Upper lobe of left lung (tissue), 4 donors: ENCODE measurements around the gene PDIK1L.

Experiments
- EP300 ChIP-seq, 4 donors: sonication (generic); formaldehyde crosslinking; IDR thresholded peaks; one replicate each; pipeline ENCODE4 v1.5.1; 2017; ENCODE audit warnings: antibody characterized with exemption in 4 of 4, control low read depth in 2 of 4
- POLR2A ChIP-seq, 4 donors: fragments of 450-650 bp; IDR thresholded peaks; one replicate each; pipeline ENCODE4 v1.5.1; 2016 to 2017; ENCODE audit warnings: antibody characterized with exemption in 4 of 4, mild to moderate bottlenecking in 2 of 4
- POLR2AphosphoS5 ChIP-seq, 2 donors: sonication (generic); formaldehyde crosslinking; IDR thresholded peaks; one replicate each; pipeline ENCODE4 v1.5.1; 2017; ENCODE audit warnings: antibody characterized with exemption in 2 of 2
- TF ChIP-seq, protein P1 (sequence below), 6 experiments: fragments of 450-650 bp in 4 of 6; fragments of 200-600 bp in 2 of 6; sonication (generic) in 2 of 6; IDR thresholded peaks; one replicate each; pipeline ENCODE4 v1.5.1; 2016 to 2019; ENCODE audit warnings: antibody characterized with exemption in 6 of 6

DNA sequence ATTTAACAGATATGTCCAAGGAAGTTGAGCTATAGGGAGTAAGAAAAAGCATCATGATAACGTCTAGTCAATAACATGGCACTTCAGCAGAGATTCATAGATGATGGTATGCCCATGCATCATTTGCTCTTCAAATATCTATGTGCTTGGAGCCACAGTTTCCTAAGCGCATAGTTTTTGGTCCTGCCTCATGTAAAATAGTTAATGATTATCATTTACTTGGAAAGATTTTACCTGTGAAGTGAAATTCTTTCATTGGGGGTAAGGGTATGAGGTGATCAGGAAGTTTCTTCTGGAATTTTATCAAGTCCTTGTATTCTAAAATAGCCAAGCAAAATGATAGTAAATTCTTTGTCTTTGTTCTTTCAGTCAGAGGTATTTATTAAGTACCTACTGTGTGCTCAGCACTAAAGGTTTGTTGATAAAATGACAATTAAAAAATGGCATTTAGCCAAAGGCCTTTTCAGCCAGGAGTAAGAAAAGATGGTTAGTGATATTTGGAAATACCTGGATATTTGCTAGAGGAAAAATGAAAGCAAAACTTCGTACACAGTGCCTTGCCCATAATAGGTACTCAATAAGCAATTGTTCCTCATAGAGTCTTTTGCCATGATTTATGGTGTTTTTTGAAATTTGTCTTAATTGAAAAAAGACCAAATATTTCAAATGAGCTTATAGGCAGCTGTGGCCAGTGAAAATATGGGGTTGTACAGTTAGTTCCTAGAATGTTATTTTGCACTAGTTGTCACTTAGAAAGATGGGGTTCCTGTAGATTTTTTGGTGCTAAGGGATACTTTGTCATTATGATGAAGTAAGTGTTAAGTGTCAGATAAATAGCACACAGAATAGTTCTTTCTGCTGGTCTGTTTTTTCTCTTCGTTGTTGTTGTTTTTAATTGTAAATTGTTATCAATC, 13.1 kb downstream of the PDIK1L start:
- TF ChIP-seq POLR2A (IDR thresholded peaks at IDR 0.05) (no peak), POLR2AphosphoS5 (IDR thresholded peaks at IDR 0.05) (no peak), EP300 (IDR thresholded peaks at IDR 0.05) (no peak)
- TF ChIP-seq, protein P1, sequence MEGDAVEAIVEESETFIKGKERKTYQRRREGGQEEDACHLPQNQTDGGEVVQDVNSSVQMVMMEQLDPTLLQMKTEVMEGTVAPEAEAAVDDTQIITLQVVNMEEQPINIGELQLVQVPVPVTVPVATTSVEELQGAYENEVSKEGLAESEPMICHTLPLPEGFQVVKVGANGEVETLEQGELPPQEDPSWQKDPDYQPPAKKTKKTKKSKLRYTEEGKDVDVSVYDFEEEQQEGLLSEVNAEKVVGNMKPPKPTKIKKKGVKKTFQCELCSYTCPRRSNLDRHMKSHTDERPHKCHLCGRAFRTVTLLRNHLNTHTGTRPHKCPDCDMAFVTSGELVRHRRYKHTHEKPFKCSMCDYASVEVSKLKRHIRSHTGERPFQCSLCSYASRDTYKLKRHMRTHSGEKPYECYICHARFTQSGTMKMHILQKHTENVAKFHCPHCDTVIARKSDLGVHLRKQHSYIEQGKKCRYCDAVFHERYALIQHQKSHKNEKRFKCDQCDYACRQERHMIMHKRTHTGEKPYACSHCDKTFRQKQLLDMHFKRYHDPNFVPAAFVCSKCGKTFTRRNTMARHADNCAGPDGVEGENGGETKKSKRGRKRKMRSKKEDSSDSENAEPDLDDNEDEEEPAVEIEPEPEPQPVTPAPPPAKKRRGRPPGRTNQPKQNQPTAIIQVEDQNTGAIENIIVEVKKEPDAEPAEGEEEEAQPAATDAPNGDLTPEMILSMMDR (IDR thresholded peaks at IDR 0.05) = no peak
